Osteoblast (primary cell): ENCODE results near the gene EXOC7. TPM values are rescaled to one million over a fixed set of nuclear protein-coding genes. Genes with fewer than 3 reads are reported as not detected.

Experiments
- DNase-seq: peaks from one replicate; pipeline ENCODE4 v3.0.0; 2011; ENCODE audit warnings: low spot score, mixed read lengths; ENCODE audit not compliant: insufficient read length; ENCODE audit errors: missing footprints
- H2AFZ ChIP-seq: 2 replicates; pipeline ENCODE4 v1.6.0; 2011; ENCODE audit warnings: mild to moderate bottlenecking, low read length
- H3K27ac ChIP-seq: 2 replicates; pipeline ENCODE4 v1.5.1; 2011; ENCODE audit warnings: mild to moderate bottlenecking, low read depth, low read length, moderate library complexity
- H3K27me3 ChIP-seq: 2 replicates; pipeline ENCODE4 v1.6.0; 2012; ENCODE audit warnings: mild to moderate bottlenecking, control low read depth, inconsistent platforms, low read length, moderate library complexity; ENCODE audit not compliant: insufficient read depth
- H3K36me3 ChIP-seq: 2 replicates; pipeline ENCODE4 v1.5.1; 2011; ENCODE audit warnings: mild to moderate bottlenecking, low read length, control low read depth, moderate library complexity; ENCODE audit not compliant: insufficient read depth
- H3K4me1 ChIP-seq: 2 replicates; pipeline ENCODE4 v1.5.1; 2011; ENCODE audit warnings: mild to moderate bottlenecking, low read length, control low read depth, moderate library complexity; ENCODE audit not compliant: insufficient read depth
- H3K4me2 ChIP-seq: 2 replicates; pipeline ENCODE4 v1.6.0; 2011; ENCODE audit warnings: mild to moderate bottlenecking, low read length; ENCODE audit not compliant: insufficient read depth
- H3K4me3 ChIP-seq: fragments of 200-600 bp; sonication (generic); 3 replicates; pipeline ENCODE4 v1.5.1; 2012; ENCODE audit warnings: mild to moderate bottlenecking, low read length, inconsistent platforms; ENCODE audit not compliant: insufficient read depth
- H3K79me2 ChIP-seq: 2 replicates; pipeline ENCODE4 v1.6.0; 2012; ENCODE audit warnings: mild to moderate bottlenecking, low read length, control low read depth, inconsistent platforms; ENCODE audit not compliant: insufficient read depth
- H3K9me3 ChIP-seq: 2 replicates; pipeline ENCODE4 v1.5.1; 2011; ENCODE audit warnings: low read depth, low read length, control low read depth
- H4K20me1 ChIP-seq: 2 replicates; pipeline ENCODE4 v1.6.0; 2012; ENCODE audit warnings: mild to moderate bottlenecking, low read length, control low read depth; ENCODE audit not compliant: insufficient read depth
- total RNA-seq: library from RNA; depleted of rRNA; stranded (reverse); fragments of >200 nt; gene quantifications from 2 replicates; pipeline ENCODE4 v1.2.3, GENCODE V29; 2012
- TF ChIP-seq, protein P1 (sequence below): IDR thresholded peaks from 2 replicates; pipeline ENCODE4 v1.5.1; 2011; ENCODE audit warnings: mild to moderate bottlenecking, low read depth, low read length, moderate library complexity; ENCODE audit errors: extremely low read depth

EXOC7 gene
- total RNA-seq, 1 donor = 102 TPM

DNA sequence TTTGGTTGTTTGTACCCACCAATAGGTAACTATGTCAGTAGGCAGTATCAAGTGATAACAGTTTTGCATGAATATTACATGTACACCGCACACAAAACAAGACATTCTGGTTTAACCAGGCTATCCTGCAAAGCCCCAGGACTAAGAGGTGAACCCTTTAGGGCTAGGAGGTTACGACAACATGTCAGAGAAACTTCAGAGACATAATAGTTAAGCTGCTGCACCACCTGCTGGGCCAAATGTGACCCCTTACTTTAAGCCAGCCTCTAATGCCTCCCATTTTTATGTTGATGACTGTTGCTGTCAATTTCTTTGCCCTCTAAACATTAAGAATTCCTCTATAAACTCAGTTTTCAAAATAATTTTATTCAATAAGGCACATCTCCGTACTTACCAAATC is 46.7 kb downstream of the EXOC7 start:
- no peak for DNase-seq
- Histone ChIP-seq H3K27ac (no peak overlapping the region), H3K9me3 (peaks cover 3% of the 10 kb centered on the region), H3K4me3 (no peak overlapping the region), H3K36me3 (peaks cover 73% of the 10 kb centered on the region), H4K20me1 (peaks cover 8% of the 10 kb centered on the region), H3K4me2 (no peak overlapping the region), H3K4me1 (peaks cover 12% of the 10 kb centered on the region), H2AFZ (no peak overlapping the region), H3K79me2 (peaks cover 16% of the 10 kb centered on the region), H3K27me3 (no peaks in the 10 kb centered on the region)
- TF ChIP-seq, protein P1, sequence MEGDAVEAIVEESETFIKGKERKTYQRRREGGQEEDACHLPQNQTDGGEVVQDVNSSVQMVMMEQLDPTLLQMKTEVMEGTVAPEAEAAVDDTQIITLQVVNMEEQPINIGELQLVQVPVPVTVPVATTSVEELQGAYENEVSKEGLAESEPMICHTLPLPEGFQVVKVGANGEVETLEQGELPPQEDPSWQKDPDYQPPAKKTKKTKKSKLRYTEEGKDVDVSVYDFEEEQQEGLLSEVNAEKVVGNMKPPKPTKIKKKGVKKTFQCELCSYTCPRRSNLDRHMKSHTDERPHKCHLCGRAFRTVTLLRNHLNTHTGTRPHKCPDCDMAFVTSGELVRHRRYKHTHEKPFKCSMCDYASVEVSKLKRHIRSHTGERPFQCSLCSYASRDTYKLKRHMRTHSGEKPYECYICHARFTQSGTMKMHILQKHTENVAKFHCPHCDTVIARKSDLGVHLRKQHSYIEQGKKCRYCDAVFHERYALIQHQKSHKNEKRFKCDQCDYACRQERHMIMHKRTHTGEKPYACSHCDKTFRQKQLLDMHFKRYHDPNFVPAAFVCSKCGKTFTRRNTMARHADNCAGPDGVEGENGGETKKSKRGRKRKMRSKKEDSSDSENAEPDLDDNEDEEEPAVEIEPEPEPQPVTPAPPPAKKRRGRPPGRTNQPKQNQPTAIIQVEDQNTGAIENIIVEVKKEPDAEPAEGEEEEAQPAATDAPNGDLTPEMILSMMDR = no peak

DNA sequence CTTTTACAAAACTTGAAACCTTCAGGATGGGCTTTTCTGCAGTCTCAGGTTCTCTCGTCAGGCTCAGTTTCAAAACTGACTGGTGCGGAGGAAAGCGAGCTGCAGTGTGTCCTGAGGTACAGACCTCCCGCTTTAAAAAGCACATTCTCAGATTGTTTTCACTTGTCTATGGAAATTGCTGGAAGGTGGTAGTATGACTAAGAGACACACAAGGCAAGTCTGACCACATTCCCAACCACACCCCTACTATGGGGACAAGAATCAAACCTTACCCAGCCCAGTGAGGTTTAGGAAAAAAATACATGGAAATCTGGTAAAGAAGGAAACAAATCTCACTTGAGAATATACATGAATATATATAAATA is 49.5 kb downstream of the EXOC7 start:
- Histone ChIP-seq H4K20me1 (peaks cover 23% of the 10 kb centered on the region), H3K27me3 (no peaks in the 10 kb centered on the region), H3K4me1 (peaks cover 12% of the 10 kb centered on the region), H3K4me3 (no peak overlapping the region), H3K4me2 (no peak overlapping the region), H2AFZ (no peak overlapping the region), H3K9me3 (peaks cover 3% of the 10 kb centered on the region), H3K36me3 (peaks cover 70% of the 10 kb centered on the region), H3K27ac (peak overlapping the region; percentile 61), H3K79me2 (peaks cover 32% of the 10 kb centered on the region)
- peak; percentile 89 for DNase-seq
- TF ChIP-seq, protein P1 = no peak

DNA sequence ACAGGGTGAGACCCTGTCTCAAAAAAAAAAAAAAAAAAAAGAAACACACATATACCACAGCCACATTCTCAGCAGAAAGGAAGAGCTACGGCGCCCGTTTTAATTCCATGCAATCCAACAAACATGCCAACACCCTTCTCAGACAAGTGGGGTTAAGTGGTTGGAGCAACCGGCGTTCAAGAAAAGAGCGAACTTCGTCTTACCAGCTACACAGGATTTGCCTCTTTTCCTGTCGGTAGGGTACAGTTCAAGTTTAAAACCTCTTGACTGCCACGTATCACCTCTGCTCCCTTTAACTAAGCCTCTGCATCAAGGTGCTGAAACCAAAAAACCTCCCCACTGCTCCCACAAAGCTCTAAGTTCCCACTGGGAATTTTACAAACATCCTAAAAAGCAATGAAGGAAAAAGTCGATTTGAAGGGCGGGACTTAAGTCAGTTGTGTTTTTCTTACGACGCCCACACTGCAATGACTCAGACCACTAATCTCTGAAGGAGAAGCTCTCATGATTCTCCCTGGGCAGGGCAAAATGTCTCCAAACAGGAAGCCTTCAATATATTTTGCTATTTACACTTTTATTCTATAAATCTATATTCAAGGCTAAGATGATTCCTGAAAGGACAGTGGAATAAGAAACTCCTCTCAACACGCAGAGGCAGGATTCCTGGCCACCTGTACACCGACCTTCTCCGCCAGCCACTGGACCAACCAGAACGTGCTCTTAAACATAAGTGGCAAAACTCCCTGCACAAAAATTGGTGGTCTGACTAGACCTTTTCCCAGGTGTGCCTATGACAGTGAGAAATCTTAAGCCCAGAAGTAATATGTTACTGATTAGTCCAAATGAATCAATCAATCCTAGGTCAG is 50.1 kb downstream of the EXOC7 start:
- Histone ChIP-seq H3K27me3 (no peaks in the 10 kb centered on the region), H3K9me3 (peaks cover 3% of the 10 kb centered on the region), H2AFZ (no peak overlapping the region), H3K27ac (peak overlapping the region; percentile 61), H3K36me3 (peaks cover 70% of the 10 kb centered on the region), H3K4me2 (peak overlapping the region; percentile 43), H3K4me1 (peaks cover 12% of the 10 kb centered on the region), H3K79me2 (peaks cover 32% of the 10 kb centered on the region), H4K20me1 (peaks cover 28% of the 10 kb centered on the region), H3K4me3 (no peak overlapping the region)
- DNase-seq = peak; percentile 93
- TF ChIP-seq, protein P1 = no peak

DNA sequence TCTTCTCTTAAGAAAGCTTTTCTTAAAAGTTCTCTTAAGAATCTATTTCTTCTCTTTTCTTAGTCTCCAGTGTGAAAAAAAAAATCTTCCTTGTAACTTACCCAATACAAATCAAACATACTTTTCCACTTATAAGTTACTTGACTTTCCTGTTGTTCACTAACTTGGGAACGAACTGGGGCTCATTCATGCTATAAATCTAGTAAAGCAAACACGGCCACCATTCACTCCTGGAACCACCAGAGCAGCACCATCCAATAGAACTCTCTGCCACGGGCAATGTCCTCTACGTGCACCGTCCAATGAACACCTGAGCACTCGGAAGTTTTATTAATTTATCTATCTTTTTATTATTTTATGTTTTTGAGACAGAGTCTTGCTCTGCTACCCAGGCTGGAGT is 52.0 kb downstream of the EXOC7 start:
- TF ChIP-seq, protein P1 = no peak
- no peaks in the 10 kb centered on the region for H3K27me3 ChIP-seq
- H3K4me3 ChIP-seq = no peak overlapping the region
- peaks cover 36% of the 10 kb centered on the region for H3K79me2 ChIP-seq
- H2AFZ ChIP-seq = no peak overlapping the region
- DNase-seq = no peak
- H3K27ac ChIP-seq = no peak overlapping the region
- H3K4me1 ChIP-seq = peaks cover 12% of the 10 kb centered on the region
- H3K36me3 ChIP-seq = peaks cover 69% of the 10 kb centered on the region
- H4K20me1 ChIP-seq = peaks cover 38% of the 10 kb centered on the region
- H3K9me3 ChIP-seq = peaks cover 3% of the 10 kb centered on the region
- H3K4me2 ChIP-seq = no peak overlapping the region
